A549 (cell line): ENCODE measurements around the gene ZNF283.

Experiments
- BCL3 ChIP-seq: fragments of >200 bp; sonication (Bioruptor Twin); formaldehyde crosslinking; IDR thresholded peaks from 3 replicates; pipeline ENCODE4 v1.6.1; 2016
- CHD2 ChIP-seq: fragments of 150-350 bp; IDR thresholded peaks from 2 replicates; pipeline ENCODE4 v1.6.1; 2014; ENCODE audit warnings: low read length; ENCODE audit not compliant: partially characterized antibody
- CTCF ChIP-seq: fragments of >200 bp; sonication (Bioruptor Twin); formaldehyde crosslinking; IDR thresholded peaks from 3 replicates; pipeline ENCODE4 v1.5.1; 2016
- EP300 ChIP-seq, 2 experiments: fragments of >200 bp; sonication (Bioruptor Twin); formaldehyde crosslinking; IDR thresholded peaks; 2 replicates in 1 of 2; 3 replicates in 1 of 2; pipeline ENCODE4 v1.6.1; 2016 to 2017
- ESRRA ChIP-seq: fragments of 150-350 bp; IDR thresholded peaks from 2 replicates; pipeline ENCODE4 v1.6.1; 2014; ENCODE audit warnings: mild to moderate bottlenecking, low read length, borderline replicate concordance
- HMGXB4 ChIP-seq: fragments of 250-450 bp; sonication (Bioruptor Pico); IDR thresholded peaks from 2 replicates; pipeline ENCODE4 v1.5.0; 2021; ENCODE audit warnings: mild to moderate bottlenecking, moderate library complexity, borderline replicate concordance
- RARB ChIP-seq: fragments of 250-450 bp; sonication (Bioruptor Pico); IDR thresholded peaks from 2 replicates; pipeline ENCODE4 v1.8.0; 2021; ENCODE audit warnings: mild to moderate bottlenecking, moderate library complexity
- USF2 ChIP-seq: fragments of 450-650 bp; IDR thresholded peaks from 2 replicates; pipeline ENCODE4 v1.6.1; 2014; ENCODE audit warnings: antibody characterized with exemption
- TF ChIP-seq, protein P1 (sequence below): IDR thresholded peaks from 2 replicates; pipeline ENCODE4 v1.6.1; 2012

GRCh38 chr19:43783636-43784035 is 43.5 kb upstream of the ZNF283 start:
- TF ChIP-seq CTCF (no peak), ESRRA (no peak), BCL3 (no peak), EP300 (IDR thresholded peaks at IDR 0.05) (no peak), CHD2 (no peak), RARB (no peak), HMGXB4 (no peak), USF2 (no peak)
- TF ChIP-seq, protein P1, sequence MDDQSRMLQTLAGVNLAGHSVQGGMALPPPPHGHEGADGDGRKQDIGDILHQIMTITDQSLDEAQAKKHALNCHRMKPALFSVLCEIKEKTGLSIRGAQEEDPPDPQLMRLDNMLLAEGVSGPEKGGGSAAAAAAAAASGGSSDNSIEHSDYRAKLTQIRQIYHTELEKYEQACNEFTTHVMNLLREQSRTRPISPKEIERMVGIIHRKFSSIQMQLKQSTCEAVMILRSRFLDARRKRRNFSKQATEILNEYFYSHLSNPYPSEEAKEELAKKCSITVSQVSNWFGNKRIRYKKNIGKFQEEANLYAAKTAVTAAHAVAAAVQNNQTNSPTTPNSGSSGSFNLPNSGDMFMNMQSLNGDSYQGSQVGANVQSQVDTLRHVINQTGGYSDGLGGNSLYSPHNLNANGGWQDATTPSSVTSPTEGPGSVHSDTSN = no peak
